Epidermal melanocyte (primary cell): ENCODE measurements around the gene NAA25.

Experiments
- DNase-seq: peaks from one replicate; pipeline ENCODE4 v3.0.0; 2011; ENCODE audit warnings: low spot score; ENCODE audit not compliant: insufficient read length

Gene NAA25

DNA sequence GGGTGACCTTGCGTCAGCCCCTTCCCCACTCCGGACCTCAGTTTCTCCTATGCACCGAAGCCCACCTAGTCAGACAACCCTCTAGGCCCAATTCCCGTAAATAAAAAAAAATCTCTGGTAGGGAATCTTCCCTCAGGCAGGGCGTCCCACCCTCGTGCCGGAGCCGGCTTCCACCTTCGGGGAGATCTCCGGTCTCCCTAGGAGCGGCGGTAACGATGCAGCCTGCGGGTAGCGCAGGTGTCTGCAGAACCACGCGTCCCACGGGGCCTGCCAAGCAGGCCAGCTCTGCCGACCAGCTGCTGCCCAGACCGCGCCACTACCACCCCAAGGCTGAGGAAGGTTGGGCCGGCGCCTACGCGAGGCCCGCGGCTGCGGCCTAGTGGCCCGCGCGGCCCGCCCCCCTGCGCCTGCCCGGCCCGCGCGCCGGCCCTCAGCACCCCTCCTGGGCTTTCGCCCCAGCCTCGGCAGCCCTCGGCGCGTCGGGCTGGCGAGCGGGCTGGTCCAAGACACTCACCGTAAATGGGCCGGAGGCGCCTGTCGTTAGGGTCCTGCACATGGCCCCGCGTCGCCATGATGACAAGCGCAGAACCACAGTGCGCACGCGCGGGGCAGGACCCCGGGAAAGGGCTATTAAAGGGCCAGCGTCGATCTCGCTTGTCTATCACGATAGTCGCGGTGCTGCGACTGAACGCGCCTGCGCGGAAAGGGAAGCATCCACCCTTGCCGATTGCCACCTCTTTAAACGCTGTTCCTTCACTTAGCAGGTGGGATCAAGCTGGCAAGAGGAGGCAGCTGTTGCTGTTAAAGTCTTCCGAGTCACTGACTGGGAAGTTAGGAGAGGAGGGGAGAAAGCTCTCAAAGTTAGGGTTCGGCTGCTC is at the start of gene NAA25:
Gene NAA25, minus strand, starts transcription at position 582 of the 878 bp plus-strand sequence. Its CDS starts 10 bp downstream, at position 572.
- peak; percentile 68 for DNase-seq

DNA sequence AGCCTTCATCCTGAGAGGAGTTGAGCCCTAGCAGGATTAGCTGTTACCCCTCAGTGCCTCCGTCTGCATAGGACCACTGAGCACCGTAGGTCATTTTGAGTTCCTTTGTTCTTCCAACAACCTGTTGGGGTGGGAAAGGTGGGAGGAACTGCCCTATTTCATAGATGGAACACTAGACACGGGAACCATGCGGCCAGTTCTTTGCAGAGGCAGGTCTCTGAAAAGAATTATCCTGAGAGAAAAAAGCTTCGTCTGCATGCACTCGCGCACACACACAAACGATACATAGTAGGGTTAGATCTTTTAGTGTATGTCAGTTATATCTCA is 45.3 kb upstream of the NAA25 start:
- no peak for DNase-seq

DNA sequence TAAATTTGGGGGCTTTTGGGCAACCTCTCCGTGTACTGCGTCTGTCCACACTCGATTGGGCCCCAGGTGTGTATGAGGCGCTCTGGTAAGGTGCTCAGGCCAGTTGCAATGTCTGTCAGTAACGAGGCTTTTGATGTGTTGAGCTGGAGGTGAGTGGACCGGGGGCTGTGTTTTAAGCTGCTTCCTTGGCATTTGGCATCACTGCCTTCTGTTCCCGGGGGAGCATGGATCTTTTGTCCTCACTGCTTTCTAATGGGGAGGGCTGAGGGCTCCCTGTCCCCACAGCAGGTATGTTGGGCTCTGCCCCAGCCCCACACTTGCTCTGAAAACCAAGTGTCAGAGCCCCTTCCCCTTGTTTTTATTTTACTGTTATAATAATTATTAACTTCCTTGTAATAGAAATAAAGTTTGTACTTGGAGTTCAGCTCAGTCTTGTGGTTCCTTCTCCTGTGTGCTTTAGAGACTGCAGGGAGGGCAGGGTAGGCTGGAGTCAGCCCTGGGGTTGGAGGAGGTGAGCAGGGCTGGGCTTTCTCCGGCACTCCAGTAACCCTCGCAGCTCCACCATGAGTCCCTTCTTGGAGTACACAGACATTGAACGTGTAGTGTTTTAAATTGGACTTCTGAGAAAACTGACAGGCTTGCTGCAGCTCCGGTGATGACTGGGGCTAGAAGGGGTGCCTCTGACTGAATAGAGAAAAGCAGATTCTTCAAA is 44.8 kb upstream of the NAA25 start:
- no peak for DNase-seq

DNA sequence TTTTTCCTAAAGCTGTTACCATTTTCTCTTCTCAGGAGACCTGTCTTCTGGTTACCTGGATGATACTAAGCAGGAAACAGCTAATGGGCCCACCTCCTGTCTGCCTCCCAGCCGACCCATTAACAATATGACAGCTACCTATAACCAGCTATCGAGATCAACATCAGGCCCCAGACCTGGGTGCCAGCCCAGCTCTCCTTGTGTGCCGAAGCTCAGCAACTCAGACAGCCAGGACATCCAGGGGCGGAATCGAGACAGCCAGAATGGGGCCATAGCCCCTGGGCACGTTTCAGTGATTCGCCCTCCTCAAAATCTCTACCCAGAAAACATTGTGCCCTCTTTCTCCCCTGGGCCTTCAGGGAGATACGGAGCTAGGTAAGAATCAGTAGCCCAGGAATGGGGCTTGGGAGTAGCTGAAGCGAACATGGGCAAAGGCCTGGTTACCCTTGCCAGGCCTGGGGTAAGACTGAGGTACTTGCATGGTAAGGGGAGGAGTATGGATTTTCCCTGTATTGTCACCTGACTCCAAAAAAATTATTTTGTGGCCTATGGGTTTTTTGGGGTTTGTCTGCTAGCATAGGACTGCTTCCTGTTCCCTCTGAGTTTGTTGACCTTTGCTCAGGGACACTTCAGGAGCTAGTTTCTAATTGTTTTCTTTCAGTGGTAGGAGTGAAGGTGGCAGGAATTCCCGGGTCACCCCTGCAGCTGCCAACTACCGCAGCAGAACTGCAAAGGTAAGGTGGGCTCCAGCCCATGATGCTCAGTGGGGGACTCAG is 43.4 kb upstream of the NAA25 start:
- no peak for DNase-seq

DNA sequence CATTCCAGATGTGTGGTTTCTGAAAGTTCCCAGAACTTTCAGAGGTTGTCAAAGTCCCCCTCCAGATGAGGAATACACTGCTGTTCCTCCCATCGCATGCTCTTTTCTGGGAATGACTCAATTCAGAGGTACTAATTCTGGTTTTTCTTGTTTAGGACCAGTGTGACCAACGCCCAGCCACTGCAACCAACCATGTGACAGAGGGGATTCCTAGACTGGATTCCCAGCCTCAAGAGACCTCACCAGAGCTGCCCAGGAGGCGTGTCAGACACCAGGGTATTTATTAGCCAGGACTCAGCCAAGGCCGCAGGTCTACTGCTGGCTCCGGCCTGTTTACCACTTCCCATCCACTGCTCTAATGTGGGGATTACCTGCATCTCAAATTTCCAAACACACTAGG is 41.0 kb upstream of the NAA25 start:
- no peak for DNase-seq

DNA sequence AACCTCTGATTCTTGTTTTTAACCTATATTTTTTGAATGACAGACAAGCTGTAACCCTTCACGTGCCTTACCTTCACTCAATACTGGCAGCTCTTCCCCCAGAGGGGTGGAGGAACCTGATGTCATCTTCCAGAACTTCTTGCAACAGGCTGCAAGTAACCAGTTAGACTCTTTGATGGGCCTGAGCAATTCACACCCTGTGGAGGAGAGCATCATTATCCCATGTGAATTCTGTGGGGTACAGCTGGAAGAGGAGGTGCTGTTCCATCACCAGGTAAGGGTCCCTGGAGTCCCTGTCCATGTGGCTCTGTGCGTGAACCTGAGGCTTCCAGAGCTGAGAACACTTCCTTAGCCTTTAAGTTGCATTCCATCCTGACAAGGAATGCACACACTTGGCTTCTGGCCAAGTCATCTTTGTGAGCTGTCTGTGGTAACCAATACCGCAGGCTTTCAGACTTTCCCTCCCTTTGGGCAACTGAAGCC is 39.5 kb upstream of the NAA25 start:
- no peak for DNase-seq

DNA sequence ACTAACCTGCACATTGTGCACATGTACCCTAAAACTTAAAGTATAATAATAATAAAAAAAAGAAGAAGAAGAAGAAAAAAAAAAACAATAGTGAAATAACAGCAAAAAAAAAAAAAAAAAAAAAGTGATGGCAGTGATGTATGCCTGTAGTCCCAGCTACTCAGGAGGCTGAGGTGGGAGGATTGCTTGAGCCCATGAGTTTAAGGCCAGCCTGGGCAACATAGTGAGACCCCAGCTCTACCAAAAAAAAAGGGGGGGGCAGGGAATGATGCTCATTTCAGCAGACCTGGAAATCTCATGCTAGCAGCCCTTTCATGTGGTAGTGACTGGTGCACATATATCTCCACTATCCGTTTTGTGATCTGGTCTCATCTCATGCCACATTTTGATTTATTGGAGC is 37.5 kb upstream of the NAA25 start:
- DNase-seq: no peak

DNA sequence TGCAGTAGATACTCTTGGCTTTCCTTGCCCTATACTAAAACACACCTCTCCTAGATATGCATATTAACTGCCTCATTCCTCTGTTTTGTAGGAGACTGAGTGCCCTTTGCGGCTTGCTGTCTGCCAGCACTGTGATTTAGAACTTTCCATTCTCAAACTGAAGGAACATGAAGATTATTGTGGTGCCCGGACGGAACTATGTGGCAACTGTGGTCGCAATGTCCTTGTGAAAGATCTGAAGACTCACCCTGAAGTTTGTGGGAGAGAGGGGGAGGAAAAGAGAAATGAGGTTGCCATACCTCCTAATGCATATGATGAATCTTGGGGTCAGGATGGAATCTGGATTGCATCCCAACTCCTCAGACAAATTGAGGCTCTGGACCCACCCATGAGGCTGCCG is 32.1 kb upstream of the NAA25 start:
- DNase-seq: no peak

DNA sequence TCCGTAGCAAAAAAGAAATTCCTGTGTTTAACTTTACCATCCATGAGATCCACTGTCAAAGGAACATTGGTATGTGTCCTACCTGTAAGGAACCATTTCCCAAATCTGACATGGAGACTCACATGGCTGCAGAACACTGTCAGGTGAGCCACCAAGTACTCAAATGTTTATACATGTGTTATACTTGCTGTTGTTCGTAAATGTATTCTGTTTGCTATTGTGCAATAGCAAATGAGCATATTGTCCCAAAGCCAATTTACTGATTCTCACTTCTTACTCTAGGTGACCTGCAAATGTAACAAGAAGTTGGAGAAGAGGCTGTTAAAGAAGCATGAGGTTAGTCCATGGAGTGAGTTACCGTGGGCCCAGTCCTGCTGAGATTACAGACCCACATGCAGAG is 26.1 kb upstream of the NAA25 start:
- DNase-seq: no peak

DNA sequence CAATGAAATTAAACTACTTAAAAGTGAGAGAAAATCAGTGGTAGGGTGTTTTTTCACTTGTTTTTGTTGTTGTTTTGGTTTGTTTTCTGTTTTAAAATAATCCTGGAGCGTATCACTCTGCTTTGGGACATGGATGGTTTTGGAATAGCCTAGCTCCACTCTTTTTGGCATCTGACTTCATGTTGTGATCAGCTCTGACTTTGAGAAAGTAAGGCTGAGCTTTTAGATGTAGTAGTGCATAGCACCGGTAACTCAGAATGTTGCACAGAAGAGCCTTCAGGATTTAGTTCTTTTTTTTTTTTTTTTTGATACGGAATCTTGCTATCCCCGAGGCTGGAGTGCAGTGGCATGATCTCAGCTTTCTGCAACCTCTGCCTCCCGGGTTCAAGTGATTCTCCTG is 24.8 kb upstream of the NAA25 start:
- DNase-seq: no peak

DNA sequence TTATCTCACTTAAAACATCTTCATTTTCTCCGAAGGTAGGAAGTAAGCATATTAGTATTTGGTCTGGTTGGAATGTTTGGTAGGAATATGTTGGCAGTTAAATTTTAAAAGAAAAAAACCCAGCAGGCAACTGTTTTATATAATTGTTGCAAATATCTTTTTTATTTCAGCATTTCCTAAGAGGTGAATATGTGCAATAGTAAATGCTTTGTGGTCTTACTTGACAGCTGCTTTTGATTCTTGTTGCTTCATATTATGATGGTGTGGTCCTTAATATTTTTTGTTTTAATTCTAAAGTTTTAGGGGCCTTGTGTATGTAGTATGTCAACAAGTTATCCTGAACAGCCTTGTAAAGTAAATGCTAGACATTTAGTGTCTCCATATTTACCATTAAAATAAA is 23.1 kb upstream of the NAA25 start:
- DNase-seq: no peak

DNA sequence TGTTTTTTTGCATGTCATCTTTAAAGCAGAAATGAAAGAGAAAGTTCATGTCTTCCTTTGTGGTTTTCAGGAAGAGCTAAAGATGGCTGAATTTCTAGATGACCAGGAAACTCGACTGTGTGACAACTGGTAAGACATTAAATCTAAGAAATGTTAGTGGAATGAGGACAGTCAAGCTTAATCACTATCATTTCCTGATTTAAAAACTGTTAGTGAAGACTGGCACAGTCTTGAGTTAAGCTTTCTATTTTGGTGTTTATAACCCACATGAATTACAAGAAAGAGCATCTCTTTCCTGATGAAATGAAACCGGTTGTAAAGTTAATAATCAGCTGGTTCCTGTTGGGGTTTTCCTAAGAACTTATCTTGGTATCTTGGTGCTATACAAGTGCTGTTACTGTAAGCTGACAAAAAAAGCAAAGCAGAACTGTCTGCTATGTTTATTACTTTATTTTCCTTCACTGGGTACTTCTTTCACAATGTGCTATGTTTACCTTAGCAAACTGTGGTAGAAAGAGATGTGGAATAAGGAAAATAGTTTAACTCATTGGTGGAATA is 21.9 kb upstream of the NAA25 start:
- no peak for DNase-seq

DNA sequence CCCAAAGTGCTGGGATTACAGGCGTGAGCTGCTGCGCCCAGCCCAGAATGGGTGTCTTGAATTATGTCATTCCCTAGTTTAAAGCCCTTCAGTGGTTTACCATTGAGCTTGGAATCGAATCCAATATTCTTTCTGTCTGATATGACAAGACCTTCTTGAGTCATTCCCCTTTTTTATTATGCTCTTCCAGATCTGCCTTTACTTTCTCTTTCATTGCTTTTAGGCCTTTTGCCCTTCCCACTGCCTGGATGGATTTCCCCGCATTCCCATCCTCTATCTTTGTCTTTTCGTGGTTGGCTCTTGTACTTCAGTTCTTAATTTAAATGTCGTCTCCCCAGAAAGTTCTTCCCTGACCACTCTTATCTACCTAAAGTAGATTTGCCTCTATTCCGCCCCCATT is 18.3 kb upstream of the NAA25 start:
- no peak for DNase-seq

DNA sequence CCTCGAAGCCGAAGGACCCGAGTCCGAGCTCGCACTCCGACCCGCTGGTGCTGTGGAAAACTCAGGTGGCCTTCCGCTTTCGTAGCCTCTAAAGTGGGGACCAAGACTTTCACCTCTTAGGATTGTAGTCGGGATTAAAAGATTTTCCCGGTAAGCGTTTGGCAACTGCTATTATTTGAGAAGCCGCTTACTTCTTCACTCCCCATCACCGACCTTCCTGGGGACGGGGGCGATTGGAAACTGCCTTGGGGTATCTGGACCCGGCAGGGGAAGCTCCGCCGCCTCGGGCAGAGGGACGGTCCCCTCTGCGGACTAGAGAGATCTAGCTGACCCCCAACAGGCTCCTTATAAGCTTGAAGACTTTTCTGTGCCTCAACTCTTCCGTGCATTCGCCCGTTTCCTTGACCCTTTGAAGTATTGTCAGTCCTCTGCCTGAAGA is 17.4 kb upstream of the NAA25 start:
- DNase-seq: no peak

DNA sequence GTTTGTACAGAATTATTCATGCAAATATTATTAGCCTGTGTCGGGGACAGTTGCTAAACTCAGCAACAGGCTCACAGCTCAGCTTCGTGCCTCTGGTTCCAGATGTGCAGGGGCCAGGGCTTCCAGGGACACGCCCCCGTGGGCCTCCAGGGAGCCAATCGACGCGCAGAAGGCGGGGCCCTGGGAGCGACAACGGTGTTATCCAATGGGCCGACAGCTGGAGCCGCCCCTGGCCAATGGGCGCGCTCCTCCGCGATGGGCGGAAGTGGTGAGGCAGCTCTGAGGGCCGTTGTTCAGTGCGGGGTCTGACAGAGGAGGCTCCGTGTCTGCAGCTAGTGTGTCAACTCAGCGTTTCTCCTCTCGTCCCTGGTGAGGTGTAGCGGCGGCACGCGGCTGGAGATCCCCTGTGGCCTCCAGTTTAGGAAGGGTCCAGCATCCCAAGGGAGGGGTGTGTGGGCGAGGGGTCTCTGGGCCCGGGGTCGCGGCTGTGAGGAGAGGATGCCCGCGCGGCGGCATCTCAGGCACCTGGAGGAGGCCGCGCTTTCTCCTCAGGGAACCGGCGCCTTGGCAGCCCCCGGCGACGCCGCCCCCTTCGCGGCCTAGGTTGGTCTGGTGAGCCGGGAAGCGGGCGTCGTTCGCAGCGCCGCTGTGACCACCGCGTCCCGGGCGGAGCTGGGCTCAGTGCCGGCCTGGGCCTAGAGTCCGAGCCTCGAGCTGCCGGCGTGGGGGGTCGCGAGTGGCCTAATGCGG is 16.8 kb upstream of the NAA25 start, which contains the start of gene TRAFD1:
Gene TRAFD1, plus strand, starts transcription at position 311 of the 750 bp plus-strand sequence. CDS start 4,963 bp downstream, outside the sequence.
- peak; percentile 97 for DNase-seq

DNA sequence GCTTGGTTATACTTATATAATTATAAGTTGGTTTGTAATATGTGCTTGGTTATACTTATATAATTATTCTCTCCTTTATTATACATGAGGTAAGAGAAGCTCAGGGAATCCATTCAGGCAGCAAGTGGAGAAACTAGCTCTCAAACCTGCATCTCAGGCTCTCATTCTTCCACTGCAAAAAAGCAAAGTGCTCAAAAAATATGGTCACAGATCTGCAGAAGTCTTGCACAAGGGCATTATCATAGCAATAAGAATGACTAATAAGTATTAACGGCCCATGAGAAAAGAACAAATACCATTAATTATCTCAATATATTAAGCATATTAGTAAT is 16.3 kb upstream of the NAA25 start:
- DNase-seq: no peak

DNA sequence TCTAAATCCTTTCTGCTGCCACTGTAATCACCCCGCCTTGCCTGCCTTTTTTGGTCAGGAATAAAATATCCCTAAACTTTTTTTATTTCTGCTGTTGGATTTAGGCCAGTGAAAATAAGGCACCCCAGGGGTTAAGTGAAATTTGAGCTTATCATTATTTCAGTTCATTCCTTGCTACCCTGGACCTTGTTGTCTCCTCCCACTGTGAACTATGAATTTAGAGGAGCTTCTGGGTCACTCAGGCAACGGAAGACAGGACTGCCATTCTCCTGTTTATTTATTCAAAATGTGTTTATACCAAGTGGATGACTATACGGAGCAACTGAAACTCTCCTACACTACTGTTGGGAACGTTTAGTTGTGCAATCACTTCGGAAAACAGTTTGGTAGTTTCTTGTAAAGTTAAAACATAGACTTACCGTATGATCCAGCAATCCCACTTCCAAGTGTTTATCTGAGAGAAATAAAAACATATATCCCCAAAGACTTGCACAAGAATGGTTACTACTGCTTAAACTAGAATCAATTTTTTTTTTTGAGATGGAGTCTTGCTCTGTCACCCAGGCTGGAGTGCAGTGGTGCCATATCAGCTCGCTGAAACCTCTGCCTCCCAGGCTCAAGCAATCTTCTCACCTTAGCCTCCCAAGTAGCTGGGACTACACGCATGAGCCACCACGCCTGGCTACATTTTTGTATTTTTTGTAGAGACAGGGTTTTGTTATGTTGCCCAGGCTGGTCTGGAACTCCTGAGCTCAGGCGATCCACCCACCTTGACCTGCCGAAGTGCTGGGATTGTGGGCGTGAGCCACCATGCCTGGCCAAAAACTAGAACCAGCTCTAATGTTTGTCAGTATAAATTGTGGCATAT is 14.5 kb upstream of the NAA25 start:
- no peak for DNase-seq

DNA sequence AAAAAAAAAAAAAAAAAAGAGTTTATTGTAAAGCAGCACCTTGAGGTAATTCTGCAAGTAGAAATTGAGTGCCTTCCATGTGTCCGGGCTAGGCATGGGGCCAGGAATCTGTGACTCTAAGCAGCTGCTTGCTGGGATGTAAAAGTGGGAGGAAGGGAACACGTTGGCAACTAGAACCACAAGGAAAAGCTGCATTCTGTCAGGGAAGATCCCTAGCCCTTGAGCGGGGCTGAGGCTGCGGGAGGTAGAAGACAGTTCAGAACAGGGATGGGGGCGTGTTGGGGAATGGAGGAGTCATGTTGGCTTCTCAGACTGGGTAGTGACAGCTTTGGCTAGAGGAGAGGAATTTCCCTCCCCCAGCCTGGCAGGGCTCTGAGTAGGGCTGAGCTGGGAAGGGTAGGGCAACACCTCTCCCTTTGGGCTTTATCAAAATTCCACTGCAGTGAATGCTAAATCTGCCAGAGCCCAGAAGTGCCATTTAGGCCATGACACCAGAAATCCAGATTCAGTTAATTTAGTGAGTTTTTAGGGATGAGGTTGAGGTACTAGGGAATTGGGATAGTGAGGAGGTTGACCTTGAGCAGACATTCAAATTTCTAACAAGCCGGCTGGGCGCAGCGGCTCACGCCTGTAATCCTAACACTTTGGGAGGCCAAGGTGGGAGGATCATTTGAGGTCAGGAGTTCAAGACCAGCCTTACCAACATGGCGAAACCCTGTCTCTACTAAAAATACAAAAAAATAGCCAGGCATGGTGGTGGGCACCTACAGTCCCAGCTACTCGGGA is 13.4 kb upstream of the NAA25 start:
- DNase-seq: no peak

DNA sequence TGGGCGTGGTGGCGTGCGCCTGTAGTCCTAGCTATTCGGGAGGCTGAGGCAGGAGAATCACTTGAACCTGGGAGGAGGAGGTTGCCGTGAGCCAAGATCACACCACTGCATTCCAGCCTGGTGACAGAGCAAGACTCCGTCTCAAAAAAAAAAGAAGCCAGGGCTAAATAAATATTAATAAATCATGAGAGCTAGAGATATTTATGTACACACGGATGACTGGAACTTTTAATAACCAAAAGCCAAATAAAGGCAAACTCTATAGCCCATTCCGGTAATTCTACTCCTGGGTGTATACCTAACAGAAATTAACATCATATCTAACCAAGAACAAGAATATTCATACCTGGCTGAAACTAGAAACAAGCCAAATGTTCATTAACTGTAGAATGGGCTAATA is 9.1 kb upstream of the NAA25 start:
- DNase-seq: no peak
